HCT116 (cell line): Measurements from ENCODE around the gene PIWIL4. TPM values are rescaled to one million over a fixed set of nuclear protein-coding genes. Genes with fewer than 3 reads are reported as not detected.

Source experiments
- ATAC-seq: fragments of 200-7000 bp; cut with Tn5 transposase; 2 replicates; pipeline ENCODE4 v1.9.1; 2020; ENCODE audit warnings: mild to moderate bottlenecking, moderate library complexity
- BruUV-seq: library from RNA; stranded (reverse); fragments of 400-500 nt; replicated peaks from 2 replicates; lab custom pipeline; 2021; lab: Mats Ljungman, UMichigan
- CTCF ChIA-PET: fragments of 300-600 bp; sonication (Branson Sonifier 250); formaldehyde crosslinking; loops from one replicate; lab custom pipeline; 2021; ENCODE audit warnings: antibody characterized with exemption; lab: Charles Lee
- POLR2A ChIA-PET: fragments of 300-600, 350-600 bp; sonication (Branson Sonifier 250); formaldehyde crosslinking; loops from one replicate; lab custom pipeline; 2021; ENCODE audit warnings: antibody characterized with exemption; lab: Charles Lee
- RAD21 ChIA-PET, 2 experiments: fragments of 300-600 bp; sonication (Branson Sonifier 250); formaldehyde crosslinking; loops; one replicate each; lab custom pipeline; 2023; ENCODE audit warnings: low total read pairs in 2 of 2; ENCODE audit not compliant: uncharacterized antibody in 2 of 2, unreplicated experiment in 2 of 2, low non-redundant PET in 1 of 2; lab: Charles Lee
- DNase-seq: peaks from one replicate; pipeline ENCODE4 v3.0.0-alpha.2; 2010; ENCODE audit warnings: low read depth, low spot score
- H2AFZ ChIP-seq: fragments of 200-600 bp; shearing (Covaris generic), sonication (generic); 2 replicates; pipeline ENCODE4 v1.6.1; 2017; ENCODE audit warnings: low read depth, mixed run types, mixed read lengths, antibody characterized with exemption, low read length; ENCODE audit not compliant: poor library complexity, severe bottlenecking
- H3K27ac ChIP-seq: 2 replicates; pipeline ENCODE4 v1.5.1; 2012; ENCODE audit warnings: low read depth, low read length
- H3K27me3 ChIP-seq: fragments of 200-600 bp; sonication (generic); 2 replicates; pipeline ENCODE4 v1.6.1; 2016; ENCODE audit warnings: mixed run types, low read length, mixed read lengths; ENCODE audit not compliant: insufficient read depth
- H3K36me3 ChIP-seq, 2 experiments: fragments of 200-500 bp in 1 of 2; fragments of 200-600 bp in 1 of 2; sonication (Bioruptor generic) in 1 of 2; sonication (generic) in 1 of 2; 2 replicates each; pipeline versions ENCODE4 v1.5.1 to v1.6.1; 2014 to 2016; ENCODE audit warnings: low read length in 2 of 2, inconsistent platforms in 1 of 2, mixed read lengths in 1 of 2, mixed run types in 1 of 2; ENCODE audit not compliant: insufficient read depth in 2 of 2, control insufficient read depth in 1 of 2
- H3K4me1 ChIP-seq, 2 experiments: fragments of 200-600 bp in 1 of 2; sonication (generic) in 1 of 2; 2 replicates each; pipeline versions ENCODE4 v1.5.1 to v1.6.1; 2012 to 2017; ENCODE audit warnings: low read length in 2 of 2, inconsistent platforms in 1 of 2, mild to moderate bottlenecking in 1 of 2, mixed read lengths in 1 of 2, mixed run types in 1 of 2, moderate library complexity in 1 of 2; ENCODE audit not compliant: insufficient read depth in 2 of 2, control insufficient read depth in 1 of 2
- H3K4me2 ChIP-seq: fragments of 200-600 bp; sonication (generic); 2 replicates; pipeline ENCODE4 v1.6.1; 2017; ENCODE audit warnings: mixed run types, low read length, mixed read lengths
- H3K4me3 ChIP-seq, 2 experiments: fragments of 200-600 bp in 1 of 2; sonication (generic) in 1 of 2; replicated peaks in 1 of 2; 2 replicates each; pipeline ENCODE4 v1.5.1; 2011 to 2016; ENCODE audit warnings: low read length in 2 of 2, control low read depth in 1 of 2, low read depth in 1 of 2, mild to moderate bottlenecking in 1 of 2, mixed read lengths in 1 of 2, mixed run types in 1 of 2
- H3K79me2 ChIP-seq: fragments of 200-600 bp; sonication (generic); 2 replicates; pipeline ENCODE4 v1.6.1; 2017; ENCODE audit warnings: mild to moderate bottlenecking, mixed run types, low read length, moderate library complexity, mixed read lengths; ENCODE audit not compliant: insufficient read depth
- H3K9ac ChIP-seq: fragments of 200-600 bp; sonication (generic); 2 replicates; pipeline ENCODE4 v1.6.1; 2016; ENCODE audit warnings: low read length, mixed read lengths
- H3K9me2 ChIP-seq: fragments of 200-600 bp; sonication (generic), shearing (Covaris generic); 2 replicates; pipeline ENCODE4 v1.6.1; 2017; ENCODE audit warnings: mixed run types, mild to moderate bottlenecking, moderate library complexity; ENCODE audit not compliant: insufficient read depth
- H3K9me3 ChIP-seq, 2 experiments: fragments of 200-500 bp in 1 of 2; fragments of 200-600 bp in 1 of 2; sonication (Bioruptor generic) in 1 of 2; sonication (generic) in 1 of 2; 2 replicates each; pipeline ENCODE4 v1.6.1; 2014 to 2017; ENCODE audit warnings: low read length in 2 of 2, mixed read lengths in 2 of 2, inconsistent platforms in 1 of 2, low read depth in 1 of 2, mild to moderate bottlenecking in 1 of 2, mixed run types in 1 of 2, moderate library complexity in 1 of 2; ENCODE audit not compliant: control insufficient read depth in 1 of 2, insufficient read depth in 1 of 2
- H4K20me1 ChIP-seq: fragments of 200-600 bp; sonication (generic), shearing (Covaris generic); 2 replicates; pipeline ENCODE4 v1.6.1; 2017; ENCODE audit warnings: mixed run types, mild to moderate bottlenecking, moderate library complexity; ENCODE audit not compliant: insufficient read depth
- CBX3 ChIP-seq: IDR thresholded peaks from 2 replicates; pipeline ENCODE4 v1.6.1; 2012; ENCODE audit warnings: low read depth
- CEBPB ChIP-seq: IDR thresholded peaks from 2 replicates; pipeline ENCODE4 v1.6.1; 2012; ENCODE audit warnings: low read depth
- ELF1 ChIP-seq: IDR thresholded peaks from 2 replicates; pipeline ENCODE4 v1.6.1; 2012; ENCODE audit warnings: low read depth, borderline replicate concordance
- FOSL1 ChIP-seq: IDR thresholded peaks from 2 replicates; pipeline ENCODE4 v1.6.1; 2012; ENCODE audit warnings: low read depth
- JUND ChIP-seq: IDR thresholded peaks from 2 replicates; pipeline ENCODE4 v1.6.1; 2012
- MAX ChIP-seq: IDR thresholded peaks from 2 replicates; pipeline ENCODE4 v1.6.1; 2012
- POLR2AphosphoS5 ChIP-seq: IDR thresholded peaks from 2 replicates; pipeline ENCODE4 v1.6.1; 2011; ENCODE audit warnings: mild to moderate bottlenecking, low read depth, low read length, moderate library complexity
- REST ChIP-seq: IDR thresholded peaks from 2 replicates; pipeline ENCODE4 v1.6.1; 2012; ENCODE audit warnings: low read depth
- SIN3A ChIP-seq: IDR thresholded peaks from 2 replicates; pipeline ENCODE4 v1.6.1; 2012; ENCODE audit warnings: low read depth
- SP1 ChIP-seq: IDR thresholded peaks from 2 replicates; pipeline ENCODE4 v1.6.1; 2012; ENCODE audit warnings: low read depth
- TCF7L2 ChIP-seq: IDR thresholded peaks from 2 replicates; pipeline ENCODE4 v1.7.0; 2011; ENCODE audit warnings: borderline replicate concordance, inconsistent platforms; ENCODE audit not compliant: insufficient read depth, insufficient read length; ENCODE audit errors: extremely low read depth
- ZFX ChIP-seq: fragments of 450-650 bp; IDR thresholded peaks from 2 replicates; pipeline ENCODE4 v1.6.1; 2017
- ZNF274 ChIP-seq: fragments of 200-500 bp; sonication (Bioruptor generic); IDR thresholded peaks from 2 replicates; pipeline ENCODE4 v1.6.1; 2014; ENCODE audit warnings: mild to moderate bottlenecking, low read depth, low read length, inconsistent platforms
- intact Hi-C: fragments of 100-400 bp; cut with micrococcal nuclease; formaldehyde crosslinking; loops from 2 replicates; pipeline ENCODE4 v1.10.0; 2022
- total RNA-seq: library from RNA; stranded (reverse); gene quantifications from one replicate; pipeline ENCODE4 v1.2.1, GENCODE V29; 2021; ENCODE audit not compliant: unreplicated experiment
- TF ChIP-seq, protein P1 (sequence below): IDR thresholded peaks from 2 replicates; pipeline ENCODE4 v1.6.1; 2012
- TF ChIP-seq, protein P2 (sequence below), 3 experiments: fragments of 200-600 bp in 1 of 3; sonication (generic) in 1 of 3; IDR thresholded peaks in 2 of 3; conservative IDR thresholded peaks in 1 of 3; 2 replicates each; pipeline ENCODE4 v1.5.1; 2012 to 2017; ENCODE audit warnings: low read depth in 2 of 3, low read length in 2 of 3, antibody characterized with exemption in 1 of 3, borderline replicate concordance in 1 of 3, control low read depth in 1 of 3, mild to moderate bottlenecking in 1 of 3, mixed read lengths in 1 of 3, mixed run types in 1 of 3, moderate library complexity in 1 of 3; ENCODE audit not compliant: insufficient read depth in 1 of 3

The PIWIL4 gene
- total RNA-seq, 1 experiment from 2014 or later: 0.34 TPM

DNA sequence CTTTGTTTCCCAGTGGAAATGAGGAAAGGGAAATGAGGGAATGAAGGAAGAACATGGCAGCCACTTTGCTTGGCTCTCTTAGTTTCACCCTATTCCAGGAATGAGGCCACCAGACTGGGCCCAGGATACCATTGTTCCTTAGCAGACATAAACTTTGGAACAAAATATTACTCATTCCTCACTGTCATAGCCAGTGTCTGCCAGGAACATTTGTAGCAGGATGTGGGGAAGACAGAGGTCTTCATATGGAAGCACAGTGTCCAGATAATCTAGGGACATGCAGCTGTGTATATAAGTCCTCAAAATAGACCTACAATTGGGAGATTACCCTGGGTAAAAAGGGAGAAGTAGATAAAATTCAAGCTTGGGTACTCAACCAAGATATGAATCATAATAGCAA, 38.6 kb upstream of the PIWIL4 start:
- POLR2A ChIA-PET: interaction anchor here (1.3 kb wide), 1 partner anchor 15 kb away, joined by 3 read pairs; the partner anchor contains the start of gene FUT4
- DNase-seq: no peak

More for the DNA sequence above, 38.6 kb upstream of the PIWIL4 start:
- no peaks in the 10 kb centered on the region for H3K27me3 ChIP-seq
- CTCF ChIA-PET: no interaction called here
- no peaks in the 10 kb centered on the region for H3K9me3 ChIP-seq
- H3K4me2 ChIP-seq: no peak overlapping the region
- no peaks in the 10 kb centered on the region for H3K9me2 ChIP-seq
- H3K36me3 ChIP-seq: no peaks in the 10 kb centered on the region
- no peaks in the 10 kb centered on the region for H3K79me2 ChIP-seq
- TF ChIP-seq SP1 (no peak), MAX (no peak), FOSL1 (no peak), REST (no peak), SIN3A (no peak), CBX3 (no peak), TCF7L2 (no peak), ZNF274 (no peak), POLR2AphosphoS5 (no peak), CEBPB (no peak), ZFX (no peak), ELF1 (no peak), JUND (no peak)
- TF ChIP-seq, protein P1, sequence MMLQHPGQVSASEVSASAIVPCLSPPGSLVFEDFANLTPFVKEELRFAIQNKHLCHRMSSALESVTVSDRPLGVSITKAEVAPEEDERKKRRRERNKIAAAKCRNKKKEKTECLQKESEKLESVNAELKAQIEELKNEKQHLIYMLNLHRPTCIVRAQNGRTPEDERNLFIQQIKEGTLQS: no peak
- TF ChIP-seq, protein P2, sequence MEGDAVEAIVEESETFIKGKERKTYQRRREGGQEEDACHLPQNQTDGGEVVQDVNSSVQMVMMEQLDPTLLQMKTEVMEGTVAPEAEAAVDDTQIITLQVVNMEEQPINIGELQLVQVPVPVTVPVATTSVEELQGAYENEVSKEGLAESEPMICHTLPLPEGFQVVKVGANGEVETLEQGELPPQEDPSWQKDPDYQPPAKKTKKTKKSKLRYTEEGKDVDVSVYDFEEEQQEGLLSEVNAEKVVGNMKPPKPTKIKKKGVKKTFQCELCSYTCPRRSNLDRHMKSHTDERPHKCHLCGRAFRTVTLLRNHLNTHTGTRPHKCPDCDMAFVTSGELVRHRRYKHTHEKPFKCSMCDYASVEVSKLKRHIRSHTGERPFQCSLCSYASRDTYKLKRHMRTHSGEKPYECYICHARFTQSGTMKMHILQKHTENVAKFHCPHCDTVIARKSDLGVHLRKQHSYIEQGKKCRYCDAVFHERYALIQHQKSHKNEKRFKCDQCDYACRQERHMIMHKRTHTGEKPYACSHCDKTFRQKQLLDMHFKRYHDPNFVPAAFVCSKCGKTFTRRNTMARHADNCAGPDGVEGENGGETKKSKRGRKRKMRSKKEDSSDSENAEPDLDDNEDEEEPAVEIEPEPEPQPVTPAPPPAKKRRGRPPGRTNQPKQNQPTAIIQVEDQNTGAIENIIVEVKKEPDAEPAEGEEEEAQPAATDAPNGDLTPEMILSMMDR (IDR thresholded peaks at IDR 0.05 in 2 of 3, conservative IDR thresholded peaks at IDR 0.05 in 1 of 3; ENCODE audit: borderline replicate concordance in 1 of 3, insufficient read depth in 1 of 3, low read depth in 2 of 3, low read length in 2 of 3): no peak
- BruUV-seq: no TSS peak
- ATAC-seq: no peak
- H4K20me1 ChIP-seq: no peaks in the 10 kb centered on the region
- no peaks in the 10 kb centered on the region for H3K4me1 ChIP-seq
- H3K27ac ChIP-seq: no peak overlapping the region
- H2AFZ ChIP-seq: no peak overlapping the region
- intact Hi-C loops: no loop called here
- no peak overlapping the region for H3K4me3 ChIP-seq
- H3K9ac ChIP-seq: no peak overlapping the region
- RAD21 ChIA-PET: no interaction called here
